Activated gamma-delta T cell treated with anti-CD3 and anti-CD28 coated beads, Interleukin-2, amount 50 U/mL, for 16 hours (primary cell): ENCODE data around the gene PDE4D.

Source experiments
- DNase-seq: peaks from one replicate; pipeline ENCODE4 v3.0.0-alpha.2; 2020; ENCODE audit warnings: low read depth

PDE4D gene

DNA sequence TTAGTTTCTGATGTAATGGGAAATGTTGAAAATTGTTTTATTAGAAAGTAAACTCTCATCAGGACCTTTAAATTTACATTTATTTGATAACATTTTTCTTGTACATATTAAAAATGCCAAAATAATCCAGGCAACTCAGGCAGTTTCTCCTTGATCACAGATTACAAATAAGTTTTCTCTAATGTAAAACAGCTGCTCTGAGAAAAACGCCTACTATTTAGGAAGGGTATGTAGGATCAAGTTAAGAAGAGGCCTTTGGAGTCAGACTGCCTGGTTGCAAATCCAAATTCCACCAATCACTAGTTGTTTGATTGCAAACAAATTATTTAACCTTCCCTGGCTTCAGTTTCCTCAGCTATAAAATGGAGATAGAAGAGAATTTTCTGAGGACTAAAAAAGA is 610.8 kb downstream of the PDE4D start:
- DNase-seq = no peak

DNA sequence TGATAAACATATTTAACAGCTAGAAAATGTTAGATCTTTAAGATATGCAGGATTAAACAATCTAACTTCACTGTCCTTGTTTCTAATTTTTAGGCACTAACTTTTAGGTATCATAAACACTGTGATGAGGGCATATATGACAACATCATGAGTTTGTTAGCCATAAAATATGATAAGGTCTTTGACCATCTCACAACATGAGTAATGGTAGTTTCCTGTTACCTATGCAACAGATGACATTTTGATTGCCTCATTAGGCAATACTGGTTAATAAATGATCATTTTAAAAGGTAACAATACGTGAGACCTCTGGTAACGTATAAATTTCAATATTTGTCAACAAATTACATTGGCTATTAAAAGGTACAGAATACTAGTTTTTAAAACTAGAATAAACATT is 613.5 kb downstream of the PDE4D start:
- no peak for DNase-seq

DNA sequence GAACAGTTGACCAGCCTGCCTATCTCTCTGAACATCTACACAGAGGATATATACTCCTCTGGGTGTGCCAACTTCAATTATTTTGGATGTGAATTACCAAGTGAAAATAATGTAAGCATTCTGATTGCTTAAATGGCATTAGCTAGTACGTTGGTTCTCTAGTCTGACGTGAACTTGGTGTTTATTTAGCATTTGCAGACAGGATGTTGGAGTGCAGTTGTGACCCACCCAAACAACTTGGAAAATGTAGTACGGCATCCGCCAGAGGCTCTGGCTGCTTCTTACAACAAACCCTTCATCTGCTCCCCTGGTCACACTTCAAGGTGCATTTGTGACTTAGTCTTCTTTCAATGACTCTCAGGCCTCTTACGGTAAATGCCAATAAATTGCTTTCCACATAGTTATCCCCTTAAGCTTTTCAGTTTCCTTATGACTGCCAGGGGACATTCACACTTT is 616.6 kb downstream of the PDE4D start:
- no peak for DNase-seq

DNA sequence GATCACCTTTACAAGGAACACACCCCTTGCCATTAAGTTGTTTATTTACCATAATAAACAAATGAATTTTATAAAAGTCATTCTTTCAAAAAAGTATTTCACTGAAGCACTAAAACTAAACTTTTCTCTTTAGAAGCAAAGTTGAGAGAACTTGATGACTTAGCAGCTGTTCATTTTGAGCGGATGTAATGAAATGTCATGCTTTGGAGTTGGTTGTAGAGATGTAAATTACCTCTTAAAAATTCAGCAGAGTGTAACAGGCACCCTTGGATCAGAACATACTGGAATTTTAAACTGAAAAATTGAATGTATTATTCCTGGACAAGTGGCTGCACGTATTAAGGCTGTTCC is 617.2 kb downstream of the PDE4D start:
- DNase-seq = no peak

DNA sequence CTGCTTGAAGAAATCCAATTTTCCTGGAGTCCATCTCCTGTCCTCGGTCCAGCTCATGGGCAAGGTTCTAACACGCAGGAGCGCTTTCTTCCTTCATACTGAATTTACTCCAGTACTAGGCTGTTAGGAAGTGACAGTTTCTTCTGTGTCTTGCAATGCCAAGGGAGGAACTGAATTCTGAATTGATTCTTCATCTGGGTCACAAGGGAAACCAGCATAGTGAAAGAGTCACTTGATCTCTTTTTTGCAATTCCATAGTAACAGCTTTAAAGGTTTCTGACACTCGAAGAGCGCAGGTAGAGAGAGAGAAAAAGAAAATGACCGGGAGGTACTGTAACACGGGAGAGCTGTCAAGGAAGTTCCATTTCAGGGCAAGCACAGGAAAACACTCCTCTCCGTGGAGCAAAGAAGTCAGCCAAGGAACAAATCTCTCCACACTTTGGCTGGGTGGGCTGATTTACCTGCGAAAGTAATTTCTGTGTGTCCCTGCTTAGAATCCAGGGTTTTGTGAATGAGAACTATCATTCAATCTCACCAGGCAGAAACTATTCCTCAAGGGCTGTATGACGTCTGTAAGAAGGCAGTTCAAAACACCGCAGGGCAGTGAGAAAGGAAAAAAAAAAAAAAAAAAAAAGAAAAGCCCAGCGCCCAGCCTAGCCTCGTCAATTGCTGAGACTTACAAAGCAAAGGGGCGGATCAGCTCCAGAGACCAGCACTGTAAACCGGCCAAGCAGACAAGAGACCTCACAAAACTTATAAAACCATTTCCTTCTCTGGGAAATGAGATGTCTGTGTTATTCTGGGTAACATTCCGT is 617.8 kb downstream of the PDE4D start:
- DNase-seq = no peak

DNA sequence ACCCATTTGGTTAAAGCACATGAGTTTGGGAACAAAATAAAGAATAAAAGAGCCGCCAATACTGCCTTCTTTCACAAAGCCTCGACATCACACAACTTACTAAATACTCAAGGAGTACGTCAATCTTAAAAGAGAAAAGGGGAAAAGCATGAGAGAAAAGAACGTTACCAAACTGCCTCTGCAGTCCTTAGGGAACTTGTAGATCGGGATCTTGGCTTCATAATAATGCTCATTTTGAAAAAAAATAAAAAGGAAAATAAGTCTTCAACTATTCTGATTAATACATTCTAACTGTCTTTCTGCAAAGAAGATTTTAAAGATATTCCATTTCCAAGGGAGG is 618.4 kb downstream of the PDE4D start:
- no peak for DNase-seq

DNA sequence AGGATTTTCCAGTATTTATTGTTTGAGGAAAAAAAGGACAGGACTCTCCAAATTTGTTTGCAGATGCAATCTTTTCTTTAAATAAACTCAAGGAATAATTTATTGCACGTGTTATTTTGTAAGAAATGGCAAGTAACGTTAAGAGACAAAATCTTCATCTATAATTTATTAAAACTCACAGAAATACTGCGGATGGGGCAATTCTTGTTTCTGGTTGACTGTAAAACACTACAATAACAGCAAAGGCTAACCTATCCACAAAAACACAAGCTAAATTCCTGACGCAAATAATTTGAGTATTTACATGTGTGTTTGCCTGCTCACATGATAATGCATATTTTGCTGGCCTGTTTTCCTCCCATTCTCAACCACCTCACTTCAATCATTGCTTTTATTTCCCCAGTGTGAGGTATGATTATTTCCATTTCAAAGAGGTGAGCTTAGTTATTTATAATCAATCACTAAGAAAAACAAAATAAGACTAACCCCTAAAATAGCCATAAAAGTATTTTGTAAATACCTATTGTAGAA is 619.4 kb downstream of the PDE4D start:
- no peak for DNase-seq

DNA sequence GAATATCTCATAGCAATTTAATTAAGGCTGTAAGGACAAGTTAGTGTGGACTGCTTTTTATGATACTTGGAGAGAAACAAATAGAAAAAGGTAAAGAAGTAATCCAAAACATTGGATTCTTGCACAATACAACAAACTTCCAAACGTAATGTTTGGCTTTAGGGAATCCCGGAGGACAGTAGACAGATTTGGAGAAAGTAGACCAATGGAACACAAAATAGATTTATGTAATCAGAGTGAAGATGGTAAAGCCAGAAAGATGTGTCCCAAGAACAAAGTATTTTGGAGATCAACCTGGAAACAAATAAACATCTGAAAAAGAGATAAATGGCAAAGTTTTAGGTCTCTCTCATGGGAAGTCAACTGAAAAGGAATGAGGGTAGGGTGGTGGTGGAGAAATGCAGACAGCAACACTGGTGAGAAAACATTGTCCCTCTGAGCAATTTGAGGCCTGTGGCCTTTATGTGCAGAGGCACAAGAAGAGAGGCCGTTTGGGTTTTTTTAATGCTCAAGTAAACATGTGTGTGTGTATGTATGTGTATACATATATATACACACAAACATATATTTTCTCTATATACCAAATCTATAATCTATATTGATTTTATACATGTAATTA is 620.6 kb downstream of the PDE4D start:
- no peak for DNase-seq

DNA sequence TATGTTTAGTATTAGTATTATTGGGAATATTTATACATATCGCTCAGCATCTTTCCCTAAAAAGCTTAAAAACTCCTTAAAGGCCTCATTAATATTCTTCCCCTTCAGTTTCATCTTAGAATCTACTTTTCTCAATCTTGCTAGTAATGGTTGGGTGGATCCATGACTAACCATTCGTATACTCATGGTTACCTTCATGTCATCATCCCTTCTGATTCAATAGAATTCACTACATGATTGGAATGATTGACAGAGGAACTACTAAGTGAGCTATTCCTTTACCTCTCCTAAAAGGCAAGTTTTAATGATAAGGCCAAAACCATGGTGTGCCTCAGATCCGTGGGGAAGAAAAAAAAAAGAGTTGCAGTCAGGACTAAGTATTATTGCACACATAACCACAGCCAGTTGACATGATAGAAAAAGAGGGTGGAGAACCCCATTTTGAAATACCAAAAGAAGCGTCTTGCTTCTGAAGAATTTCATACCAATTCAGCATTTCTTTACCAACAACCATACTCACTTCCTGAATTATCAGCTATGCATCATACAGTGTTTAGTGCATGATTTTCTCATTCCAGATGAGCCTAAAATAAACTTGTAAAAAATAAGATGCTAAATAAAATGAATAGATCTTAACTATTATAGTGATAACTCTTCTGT is 624.6 kb downstream of the PDE4D start:
- no peak for DNase-seq

DNA sequence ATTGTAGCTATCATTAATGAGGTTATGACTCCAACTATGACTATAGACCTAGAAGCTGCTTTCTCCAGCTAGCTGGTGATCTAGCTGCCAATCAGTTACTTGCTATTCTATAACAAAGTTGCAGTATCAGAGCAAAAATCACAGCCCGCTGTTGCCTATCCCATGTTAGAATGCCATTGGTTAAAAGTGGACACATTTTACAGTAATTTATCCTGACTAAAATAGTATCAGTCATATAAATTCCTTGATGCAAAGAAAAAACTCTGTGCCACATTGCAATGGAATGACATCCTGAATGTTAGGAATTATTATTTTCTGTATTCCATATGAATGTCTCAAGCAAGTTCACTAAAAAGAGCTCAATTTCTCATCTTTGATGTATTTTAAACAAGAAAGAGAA is 626.5 kb downstream of the PDE4D start:
- DNase-seq = no peak

DNA sequence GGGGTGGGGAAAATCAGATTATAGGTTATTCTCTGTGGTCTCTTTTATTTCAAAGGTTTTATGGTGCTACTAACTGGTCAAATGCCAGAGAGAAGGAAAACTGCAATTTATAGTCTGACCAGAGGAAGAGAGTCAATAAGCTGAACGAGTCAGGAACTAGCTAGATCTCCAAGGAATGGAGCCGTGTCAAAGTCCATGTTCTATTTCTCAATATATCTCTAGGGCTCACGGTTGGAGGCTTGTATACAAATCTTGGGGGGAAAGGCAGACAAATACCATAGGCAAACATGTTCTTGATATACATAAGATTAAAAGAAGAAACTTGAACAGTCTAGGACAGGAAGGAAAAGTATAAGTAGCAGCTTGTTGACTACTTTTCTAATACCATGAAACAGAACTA is 627.1 kb downstream of the PDE4D start:
- no peak for DNase-seq

DNA sequence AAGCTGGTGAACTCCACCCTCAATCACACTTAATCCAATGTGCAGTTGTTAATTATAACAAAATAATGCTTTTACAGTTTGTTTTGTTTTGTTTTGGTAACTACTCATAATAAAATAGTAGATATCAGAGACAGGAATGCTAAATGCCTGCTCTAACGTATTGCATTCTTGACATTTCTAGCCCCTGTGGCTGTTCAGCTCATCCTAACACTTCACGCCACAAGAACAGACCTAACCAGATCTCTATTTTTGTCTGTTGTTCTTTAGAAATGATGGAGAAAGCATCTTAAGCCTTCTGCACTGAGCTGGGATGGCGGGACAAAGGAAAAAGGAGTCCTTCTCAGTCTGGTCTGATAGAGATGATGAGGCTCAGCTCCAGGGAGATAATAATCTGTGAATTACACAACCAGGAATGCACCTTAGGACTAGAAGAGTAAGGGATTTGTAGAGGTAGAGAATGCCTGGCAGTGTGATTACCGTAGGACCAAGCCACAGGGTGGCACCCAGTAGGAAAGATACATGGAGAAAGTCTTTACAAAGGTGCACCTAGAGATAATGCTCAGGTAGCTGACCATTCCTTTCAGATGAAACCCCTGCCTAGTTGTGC is 628.8 kb downstream of the PDE4D start:
- DNase-seq = no peak

DNA sequence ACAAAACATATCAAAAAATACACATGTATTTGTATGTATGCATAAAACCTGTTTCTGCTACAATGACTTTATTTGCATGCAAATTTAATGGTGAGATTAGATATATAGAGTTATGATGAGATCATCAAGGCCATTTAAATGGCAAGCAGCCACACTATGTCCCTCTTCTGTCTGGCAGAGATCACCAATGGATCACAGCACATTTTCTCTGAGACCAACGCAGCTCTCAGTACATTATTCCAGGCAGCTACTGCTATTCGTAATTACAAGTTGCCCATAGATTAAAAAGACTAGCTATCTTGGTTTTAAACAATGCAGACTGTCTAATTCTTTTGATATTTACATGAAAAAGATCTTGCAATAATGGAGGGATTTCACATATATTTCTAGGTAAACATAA is 629.5 kb downstream of the PDE4D start:
- no peak for DNase-seq

DNA sequence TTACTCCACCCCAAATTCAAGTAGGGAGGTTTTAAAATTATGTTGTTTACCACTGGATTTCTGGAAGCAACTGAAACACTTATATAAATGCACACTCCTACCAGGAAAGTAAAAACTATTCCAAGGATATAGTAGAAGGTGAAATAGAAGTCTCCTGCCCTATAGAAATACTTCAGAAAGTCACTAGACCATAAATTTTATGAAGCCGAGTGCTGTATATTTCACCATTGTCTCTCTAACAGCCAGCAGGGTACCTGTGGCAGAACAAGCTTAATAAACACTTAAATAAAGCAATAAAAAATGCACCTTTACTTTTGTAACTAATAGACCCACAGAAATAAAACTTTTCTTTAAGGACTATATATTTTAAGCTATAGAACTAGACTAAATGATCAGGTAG is 631.6 kb downstream of the PDE4D start:
- DNase-seq = no peak

DNA sequence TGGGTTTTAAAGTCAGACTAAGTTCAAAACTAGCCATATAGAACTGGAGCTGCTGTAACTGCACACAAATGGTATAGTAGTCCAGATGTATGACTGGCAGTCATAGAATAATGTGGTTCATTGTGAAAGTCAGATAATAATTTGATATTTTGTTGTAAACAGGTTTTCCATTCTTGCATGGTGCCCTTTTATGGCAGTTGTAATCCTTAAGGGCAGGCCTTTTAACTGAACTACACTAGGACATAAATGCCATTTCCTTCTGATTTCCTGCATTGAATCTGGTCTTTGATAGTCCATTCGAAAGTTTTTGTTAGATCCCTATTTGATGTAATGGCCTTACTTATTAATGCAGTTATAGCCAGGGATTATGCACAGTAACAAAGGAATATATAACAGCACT is 632.6 kb downstream of the PDE4D start:
- no peak for DNase-seq

DNA sequence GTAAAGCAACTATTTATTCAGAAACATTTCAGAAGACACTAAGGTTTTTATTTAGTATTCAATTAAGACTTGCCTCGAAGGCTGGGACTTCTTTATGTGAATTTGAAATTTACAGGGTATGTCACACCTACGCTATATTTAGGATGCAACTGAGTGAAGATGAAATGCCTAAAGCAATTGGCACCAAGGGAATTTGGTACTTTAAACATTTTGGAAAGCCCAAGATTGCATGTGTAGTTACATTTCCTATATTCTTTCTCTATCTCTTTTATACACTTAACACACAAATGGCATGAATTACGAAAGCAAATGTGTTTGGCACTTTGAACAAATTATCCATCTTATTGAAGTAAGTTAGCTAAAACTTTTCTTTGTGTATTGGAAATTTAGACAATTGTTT is 633.3 kb downstream of the PDE4D start:
- no peak for DNase-seq

DNA sequence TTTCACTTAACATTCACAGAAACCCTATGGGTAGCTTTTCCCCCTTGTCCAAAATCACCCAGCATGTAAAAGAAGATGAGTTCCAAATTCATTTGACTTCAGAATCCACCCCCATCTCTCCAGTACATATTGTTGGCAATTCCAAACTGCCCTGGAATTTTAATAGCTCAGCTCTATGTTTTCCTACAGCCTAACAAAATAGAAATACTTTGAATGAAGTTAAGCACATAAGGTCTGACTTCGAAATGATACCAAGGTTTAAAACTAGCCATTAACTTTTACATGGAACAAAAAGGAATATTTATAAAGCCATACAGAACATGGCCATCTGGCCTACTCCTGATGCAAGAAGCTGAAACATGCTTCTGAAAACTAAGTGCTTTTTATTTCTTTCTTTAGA is 634.3 kb downstream of the PDE4D start:
- no peak for DNase-seq

DNA sequence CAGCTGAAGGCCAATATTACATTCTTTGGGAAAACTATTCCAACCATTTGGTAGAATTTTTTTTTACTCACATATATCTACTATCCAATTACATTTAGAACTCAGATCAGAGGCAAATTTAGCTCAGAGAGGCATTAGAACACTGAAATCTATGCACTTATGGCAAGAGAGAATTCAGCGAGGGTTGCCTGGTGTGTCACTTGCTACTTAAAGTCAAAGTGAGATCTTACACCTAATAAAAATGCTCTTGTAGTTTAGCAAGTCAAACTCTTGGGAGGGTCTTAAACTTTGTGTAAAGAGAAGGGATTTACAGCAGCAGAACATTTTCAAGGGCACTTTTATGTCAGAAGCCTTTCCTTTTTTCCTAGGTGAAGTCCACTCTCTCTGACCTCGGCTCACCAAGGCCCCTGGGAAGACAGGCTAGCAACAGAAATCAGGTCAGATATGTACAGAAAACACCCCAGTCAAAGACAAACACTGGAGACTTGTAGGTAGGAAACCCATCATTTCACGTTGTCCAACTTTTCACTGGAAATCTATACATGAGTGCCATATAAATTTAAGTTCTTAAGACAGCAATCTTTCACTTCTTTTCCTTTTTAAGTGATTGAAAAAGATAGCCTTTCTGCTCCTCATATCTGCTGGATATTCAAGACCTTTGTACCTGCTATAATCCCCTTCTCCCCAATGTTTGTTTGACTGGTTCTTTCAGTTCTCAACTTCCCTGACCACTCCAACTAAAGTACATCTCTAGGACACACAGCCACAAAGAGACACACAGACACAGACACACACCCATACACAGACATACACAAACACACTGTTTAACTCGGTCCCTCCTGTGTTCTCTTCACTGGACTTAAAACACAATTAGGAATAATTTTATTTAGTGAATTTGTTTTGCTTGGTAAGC is 635.8 kb downstream of the PDE4D start:
- no peak for DNase-seq

DNA sequence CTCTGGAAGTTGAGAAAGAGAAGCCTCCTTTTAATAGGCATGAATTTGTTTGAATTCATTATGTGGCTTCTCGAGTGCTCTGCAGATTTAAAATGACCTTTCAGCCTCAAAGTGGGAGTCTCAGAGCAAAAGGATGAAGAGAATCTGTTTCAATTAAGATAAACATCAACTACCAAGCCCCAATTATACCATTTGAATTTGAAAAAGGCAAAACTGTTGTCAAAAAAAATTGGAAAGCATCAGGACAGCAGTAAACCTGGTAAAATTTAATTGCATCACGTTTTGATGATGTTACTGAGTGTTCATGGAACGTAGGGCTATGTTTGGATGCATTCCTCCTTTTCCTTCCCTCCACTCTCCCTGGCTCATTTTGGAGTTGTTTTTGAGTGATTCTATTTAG is 637.2 kb downstream of the PDE4D start:
- DNase-seq = no peak

DNA sequence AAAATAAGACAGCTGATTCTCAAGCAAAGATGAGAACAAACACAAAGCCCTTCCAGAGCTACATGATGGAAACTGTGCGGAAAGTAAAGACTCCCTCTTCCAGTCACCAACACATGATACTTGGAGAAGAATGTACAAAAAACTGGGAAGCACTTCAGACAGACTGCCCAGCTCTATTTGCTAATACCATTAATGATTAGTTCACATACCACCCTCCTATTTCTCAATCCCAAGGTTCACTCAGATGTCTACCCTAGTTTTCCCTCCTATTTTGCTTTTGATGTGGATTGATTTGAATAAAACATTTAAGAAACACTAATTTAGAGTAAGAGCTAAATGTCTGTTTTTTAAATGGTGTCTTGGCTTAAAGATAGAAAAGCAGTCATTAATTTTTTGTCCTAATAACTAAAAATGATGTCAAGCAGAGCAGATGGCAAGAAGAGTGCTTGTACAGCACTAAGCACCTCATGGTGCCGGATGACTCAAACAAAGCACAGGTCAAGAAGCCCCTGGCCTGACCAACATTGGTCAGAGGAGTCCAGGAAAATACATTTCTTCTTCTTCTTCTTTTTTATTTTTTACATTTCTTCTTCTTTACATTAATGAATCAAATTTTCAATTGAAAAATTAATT is 639.4 kb downstream of the PDE4D start:
- no peak for DNase-seq

DNA sequence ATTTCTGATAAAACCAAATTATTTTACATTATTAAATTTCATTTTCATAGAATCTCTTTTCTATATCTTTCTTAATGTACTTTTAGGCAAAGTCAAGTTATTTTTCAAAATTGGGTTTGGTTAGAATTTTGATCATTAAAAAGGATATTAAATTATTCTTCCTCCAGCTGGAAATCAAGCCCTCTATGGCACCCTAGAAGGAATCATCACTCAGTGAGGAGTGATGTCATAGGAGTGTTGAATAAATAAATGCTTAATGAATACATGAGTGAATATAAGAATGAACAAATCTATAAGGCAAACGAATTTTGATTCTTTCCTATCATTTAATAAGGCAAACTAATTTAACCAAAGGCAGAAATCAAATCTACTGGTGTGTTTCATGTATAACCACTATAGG is 639.9 kb downstream of the PDE4D start:
- DNase-seq = no peak
